ENCODE data around the gene MIEF2. TPM values are rescaled to one million over a fixed set of nuclear protein-coding genes. Genes with fewer than 3 reads are reported as not detected.

Gene MIEF2
- polyA plus RNA-seq, 1 experiment, result 5.9 TPM

DNA sequence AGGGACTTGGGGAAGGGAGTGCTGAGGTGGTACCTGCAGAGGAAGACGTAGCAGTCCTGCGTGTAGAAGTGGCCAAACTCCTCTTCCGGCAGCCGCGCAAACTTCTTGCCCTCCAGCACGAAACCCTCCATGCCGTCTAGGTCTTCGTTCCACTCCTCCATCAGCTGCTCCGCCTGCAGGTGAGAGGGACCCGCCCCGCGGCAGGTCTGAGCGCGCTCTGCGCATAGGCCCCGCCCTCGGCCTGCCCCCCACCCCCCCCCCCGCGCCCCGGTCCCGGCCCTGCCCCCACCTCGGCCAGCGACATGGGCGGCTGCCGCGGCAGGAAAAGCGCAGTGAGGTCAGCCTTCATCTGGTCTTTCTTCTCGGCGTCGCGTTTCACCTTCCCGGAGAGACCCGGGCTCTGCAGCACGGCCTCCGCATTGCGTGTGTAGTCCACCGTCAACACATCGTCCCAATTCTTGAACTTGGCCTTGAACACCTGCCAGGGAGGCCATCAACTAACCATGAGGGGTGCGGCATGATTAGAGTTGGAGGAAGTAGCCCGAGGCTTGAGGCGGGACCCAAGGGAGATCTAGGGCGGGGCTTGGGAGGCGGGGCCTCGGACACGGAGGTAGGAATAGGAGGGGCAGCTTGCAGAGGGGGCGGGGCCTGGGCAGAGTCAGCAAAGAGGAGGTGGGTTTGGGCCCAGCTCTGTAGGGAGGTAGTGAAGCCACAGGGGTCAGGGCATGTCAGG is 13.4 kb upstream of the MIEF2 start:
- DNase-seq (ENCODE audit: low read depth, low spot score), result no peak
- Histone ChIP-seq H3K27me3 (ENCODE audit: control insufficient read depth, insufficient read depth, low read length) (no peaks in the 10 kb centered on the region), H3K9me3 (ENCODE audit: control insufficient read depth, insufficient read depth, low read length) (no peaks in the 10 kb centered on the region; the same call in 1 of the 2 replicates), H3K27ac (ENCODE audit: low read depth, low read length) (no peak overlapping the region), H3K4me3 (ENCODE audit: low read depth, low read length) (no peak overlapping the region)
- TF ChIP-seq, protein P1, sequence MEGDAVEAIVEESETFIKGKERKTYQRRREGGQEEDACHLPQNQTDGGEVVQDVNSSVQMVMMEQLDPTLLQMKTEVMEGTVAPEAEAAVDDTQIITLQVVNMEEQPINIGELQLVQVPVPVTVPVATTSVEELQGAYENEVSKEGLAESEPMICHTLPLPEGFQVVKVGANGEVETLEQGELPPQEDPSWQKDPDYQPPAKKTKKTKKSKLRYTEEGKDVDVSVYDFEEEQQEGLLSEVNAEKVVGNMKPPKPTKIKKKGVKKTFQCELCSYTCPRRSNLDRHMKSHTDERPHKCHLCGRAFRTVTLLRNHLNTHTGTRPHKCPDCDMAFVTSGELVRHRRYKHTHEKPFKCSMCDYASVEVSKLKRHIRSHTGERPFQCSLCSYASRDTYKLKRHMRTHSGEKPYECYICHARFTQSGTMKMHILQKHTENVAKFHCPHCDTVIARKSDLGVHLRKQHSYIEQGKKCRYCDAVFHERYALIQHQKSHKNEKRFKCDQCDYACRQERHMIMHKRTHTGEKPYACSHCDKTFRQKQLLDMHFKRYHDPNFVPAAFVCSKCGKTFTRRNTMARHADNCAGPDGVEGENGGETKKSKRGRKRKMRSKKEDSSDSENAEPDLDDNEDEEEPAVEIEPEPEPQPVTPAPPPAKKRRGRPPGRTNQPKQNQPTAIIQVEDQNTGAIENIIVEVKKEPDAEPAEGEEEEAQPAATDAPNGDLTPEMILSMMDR (IDR thresholded peaks at IDR 0.05; ENCODE audit: low read depth, low read length), result no peak
- ChIA-PET POLR2A (interaction anchor here (1.2 kb wide), 1 partner anchor 11 kb away, joined by 3 read pairs; no protein-coding TSS in a partner anchor), CTCF (interaction anchor here (1.0 kb wide), 1 partner anchor 30 kb away, joined by 3 read pairs; no protein-coding TSS in a partner anchor)

- Histone ChIP-seq H3K4me3 (ENCODE audit: low read depth, low read length) (no peak overlapping the region), H3K27ac (ENCODE audit: low read depth, low read length) (no peak overlapping the region), H3K9me3 (ENCODE audit: control insufficient read depth, insufficient read depth, low read length) (no peaks in the 10 kb centered on the region; the same call in 1 of the 2 replicates), H3K27me3 (ENCODE audit: control insufficient read depth, insufficient read depth, low read length) (no peaks in the 10 kb centered on the region)
- TF ChIP-seq, protein P1 (IDR thresholded peaks at IDR 0.05; ENCODE audit: low read depth, low read length), result no peak
- DNase-seq (ENCODE audit: low read depth, low spot score), result no peak
- CTCF ChIA-PET, result interaction anchor here (1.0 to 1.5 kb wide), 2 partner anchors 10 to 29 kb away, joined by 3 to 5 read pairs; no protein-coding TSS in a partner anchor
- POLR2A ChIA-PET, result interaction anchor here (1.2 kb wide), 1 partner anchor 12 kb away, joined by 3 read pairs; no protein-coding TSS in a partner anchor
These were observed 12.9 kb upstream of the MIEF2 start for GRCh38 chr17:18247613-18248001.

DNA sequence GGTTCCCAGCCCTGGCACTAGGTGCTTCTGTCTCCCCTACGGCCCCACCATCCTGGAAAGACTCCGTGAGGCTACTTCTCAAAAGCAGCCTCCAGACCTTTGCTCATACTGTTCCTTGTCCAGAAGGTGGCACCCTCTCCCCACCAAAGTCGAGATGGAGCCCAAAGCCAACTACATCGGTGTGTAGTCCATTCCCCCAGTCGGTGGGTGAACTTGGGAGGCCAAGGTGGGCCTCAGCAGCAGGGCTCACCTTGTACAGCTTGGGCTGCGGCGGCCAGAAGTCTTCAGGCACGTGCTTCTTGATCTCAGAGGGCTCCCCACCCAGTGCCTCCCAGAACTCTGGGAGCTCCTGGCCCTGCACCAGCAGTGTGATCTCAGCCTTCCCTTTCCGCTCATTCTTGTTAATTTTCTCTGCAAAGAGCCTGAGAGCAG is 12.1 kb upstream of the MIEF2 start:
- ChIA-PET POLR2A (interaction anchor here (1.2 kb wide), 1 partner anchor 12 kb away, joined by 3 read pairs; no protein-coding TSS in a partner anchor), CTCF (interaction anchor here (0.9 to 1.5 kb wide), 3 partner anchors 8 to 11 kb away, joined by 3 to 5 read pairs (median 3); no protein-coding TSS in a partner anchor)

GRCh38 chr17:18248811-18249210 is 11.7 kb upstream of the MIEF2 start:
- H3K27me3 ChIP-seq (ENCODE audit: control insufficient read depth, insufficient read depth, low read length), result no peaks in the 10 kb centered on the region
- peak overlapping the region; percentile 21 for H3K27ac ChIP-seq (ENCODE audit: low read depth, low read length)
- no peak for DNase-seq (ENCODE audit: low read depth, low spot score)
- no peak overlapping the region for H3K4me3 ChIP-seq (ENCODE audit: low read depth, low read length)
- CTCF ChIA-PET, result interaction anchor here (0.9 to 1.5 kb wide), 5 partner anchors 8 to 377 kb away, joined by 3 to 5 read pairs (median 5); no protein-coding TSS in a partner anchor
- TF ChIP-seq, protein P1 (IDR thresholded peaks at IDR 0.05; ENCODE audit: low read depth, low read length), result no peak
- no peaks in the 10 kb centered on the region; the same call in 1 of the 2 replicates for H3K9me3 ChIP-seq (ENCODE audit: control insufficient read depth, insufficient read depth, low read length)
- POLR2A ChIA-PET, result no interaction called here

More for the DNA sequence above, 12.1 kb upstream of the MIEF2 start:
- H3K4me3 ChIP-seq (ENCODE audit: low read depth, low read length), result no peak overlapping the region
- H3K9me3 ChIP-seq (ENCODE audit: control insufficient read depth, insufficient read depth, low read length), result no peaks in the 10 kb centered on the region; the same call in 1 of the 2 replicates
- H3K27me3 ChIP-seq (ENCODE audit: control insufficient read depth, insufficient read depth, low read length), result no peaks in the 10 kb centered on the region
- peak; percentile 44 for DNase-seq (ENCODE audit: low read depth, low spot score)
- TF ChIP-seq, protein P1 (IDR thresholded peaks at IDR 0.05; ENCODE audit: low read depth, low read length), result peak; percentile 71
- H3K27ac ChIP-seq (ENCODE audit: low read depth, low read length), result peak overlapping the region; percentile 3

DNA sequence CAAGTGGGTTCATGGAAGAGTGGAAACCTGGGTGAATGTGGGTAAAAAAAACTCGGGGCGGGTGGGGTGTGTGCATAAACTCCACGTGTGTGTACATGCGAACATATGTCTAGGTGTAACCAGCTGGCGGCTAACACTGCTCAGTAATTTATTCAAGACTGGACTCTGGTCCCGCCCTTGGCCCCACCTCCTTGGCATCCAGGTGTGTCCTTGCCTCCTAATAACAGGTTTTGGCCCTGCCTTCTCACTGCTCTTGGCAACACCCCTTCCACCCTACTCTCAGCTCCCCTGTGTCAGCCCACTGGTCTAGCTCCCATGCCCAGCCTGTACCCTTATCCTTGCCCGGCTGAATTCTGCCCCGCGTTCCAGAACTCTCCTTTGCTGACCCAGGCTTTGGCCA is 10.2 kb upstream of the MIEF2 start:
- ChIA-PET CTCF (no interaction called here), POLR2A (no interaction called here)
- TF ChIP-seq, protein P1 (IDR thresholded peaks at IDR 0.05; ENCODE audit: low read depth, low read length), result no peak
- H3K9me3 ChIP-seq (ENCODE audit: control insufficient read depth, insufficient read depth, low read length), result no peaks in the 10 kb centered on the region; the same call in 1 of the 2 replicates
- no peaks in the 10 kb centered on the region for H3K27me3 ChIP-seq (ENCODE audit: control insufficient read depth, insufficient read depth, low read length)
- no peak for DNase-seq (ENCODE audit: low read depth, low spot score)
- H3K27ac ChIP-seq (ENCODE audit: low read depth, low read length), result no peak overlapping the region
- no peak overlapping the region for H3K4me3 ChIP-seq (ENCODE audit: low read depth, low read length)

All from AG04450 (cell line).